Trophoblast cell (in vitro differentiated cells and primary cell): ENCODE results near the gene BOD1L1.

ENCODE experiments used
- DNase-seq, 2 donors: peaks; one replicate each; pipeline ENCODE4 v3.0.0-alpha.2; 2016
- H2AFZ ChIP-seq: 2 replicates; pipeline ENCODE4 v1.6.1; 2013; ENCODE audit warnings: low read length, moderate library complexity, mild to moderate bottlenecking; ENCODE audit not compliant: insufficient read depth, poor library complexity
- H2AK5ac ChIP-seq: 2 replicates; pipeline ENCODE4 v1.6.1; 2013; ENCODE audit warnings: mild to moderate bottlenecking, low read length
- H2BK120ac ChIP-seq: 2 replicates; pipeline ENCODE4 v1.6.1; 2013; ENCODE audit warnings: low read length, mild to moderate bottlenecking, moderate library complexity; ENCODE audit not compliant: insufficient read depth, poor library complexity
- H2BK12ac ChIP-seq: 2 replicates; pipeline ENCODE4 v1.6.1; 2013; ENCODE audit warnings: mild to moderate bottlenecking, low read length, moderate library complexity
- H2BK5ac ChIP-seq: 2 replicates; pipeline ENCODE4 v1.6.1; 2013; ENCODE audit warnings: low read length, low read depth, moderate library complexity, mild to moderate bottlenecking; ENCODE audit not compliant: poor library complexity
- H3K14ac ChIP-seq: 2 replicates; pipeline ENCODE4 v1.6.1; 2013; ENCODE audit warnings: mild to moderate bottlenecking, low read length
- H3K18ac ChIP-seq: 2 replicates; pipeline ENCODE4 v1.6.1; 2013; ENCODE audit warnings: mild to moderate bottlenecking, low read length
- H3K23ac ChIP-seq: 2 replicates; pipeline ENCODE4 v1.6.1; 2013; ENCODE audit warnings: low read length
- H3K27ac ChIP-seq: 2 replicates; pipeline ENCODE4 v1.5.1; 2013; ENCODE audit warnings: low read depth, mild to moderate bottlenecking, inconsistent platforms, low read length, moderate library complexity
- H3K27me3 ChIP-seq: 2 replicates; pipeline ENCODE4 v1.6.1; 2013; ENCODE audit warnings: inconsistent platforms, mild to moderate bottlenecking, low read length, moderate library complexity; ENCODE audit not compliant: insufficient read depth
- H3K36me3 ChIP-seq, 2 experiments: 1 replicate in 1 of 2; 2 replicates in 1 of 2; pipeline ENCODE4 v1.6.1; 2013; ENCODE audit warnings: low read length in 2 of 2, mild to moderate bottlenecking in 2 of 2, moderate library complexity in 1 of 2; ENCODE audit not compliant: insufficient read depth in 2 of 2, control insufficient read depth in 1 of 2
- H3K4ac ChIP-seq: 2 replicates; pipeline ENCODE4 v1.6.1; 2013; ENCODE audit warnings: low read depth, mild to moderate bottlenecking, low read length, moderate library complexity
- H3K4me1 ChIP-seq, 2 experiments: 1 replicate in 1 of 2; 2 replicates in 1 of 2; pipeline ENCODE4 v1.6.1; 2013; ENCODE audit warnings: low read length in 2 of 2, mild to moderate bottlenecking in 2 of 2, moderate library complexity in 1 of 2; ENCODE audit not compliant: insufficient read depth in 2 of 2, control insufficient read depth in 1 of 2
- H3K4me2 ChIP-seq: 2 replicates; pipeline ENCODE4 v1.6.1; 2013; ENCODE audit warnings: inconsistent platforms, mild to moderate bottlenecking, low read length, moderate library complexity
- H3K4me3 ChIP-seq: 2 replicates; pipeline ENCODE4 v1.5.1; 2013; ENCODE audit warnings: mild to moderate bottlenecking, low read depth, low read length, inconsistent platforms
- H3K79me1 ChIP-seq: one replicate; pipeline ENCODE4 v1.6.1; 2013; ENCODE audit warnings: low read length
- H3K79me2 ChIP-seq: 2 replicates; pipeline ENCODE4 v1.6.1; 2013; ENCODE audit warnings: low read length, mild to moderate bottlenecking; ENCODE audit not compliant: control insufficient read depth, insufficient read depth, poor library complexity
- H3K9ac ChIP-seq: 2 replicates; pipeline ENCODE4 v1.6.1; 2013; ENCODE audit warnings: mild to moderate bottlenecking, low read length
- H3K9me3 ChIP-seq: 2 replicates; pipeline ENCODE4 v1.6.1; 2013; ENCODE audit warnings: low read depth, mild to moderate bottlenecking, control low read depth, inconsistent platforms, low read length; ENCODE audit not compliant: insufficient read depth
- H4K12ac ChIP-seq: 2 replicates; pipeline ENCODE4 v1.6.1; 2013; ENCODE audit warnings: low read depth, mild to moderate bottlenecking, low read length, moderate library complexity
- H4K8ac ChIP-seq: 2 replicates; pipeline ENCODE4 v1.6.1; 2013; ENCODE audit warnings: low read depth, mild to moderate bottlenecking, low read length, moderate library complexity
- H4K91ac ChIP-seq: one replicate; pipeline ENCODE4 v1.6.1; 2013; ENCODE audit warnings: low read depth, mild to moderate bottlenecking, low read length, moderate library complexity
- WGBS: extraction: QIAGEN DNeasy Blood & Tissue Kit; methylation state at CpG from one replicate; pipeline ENCODE4 v1.1.7; 2013; ENCODE audit warnings: missing lambda C conversion rate; ENCODE audit not compliant: insufficient read length, insufficient coverage; ENCODE audit errors: extremely low coverage; 5-methylcytosine and 5-hydroxymethylcytosine counted together

BOD1L1 gene

GRCh38 chr4:13530823-13531624 is 96.5 kb downstream of the BOD1L1 start:
- H3K23ac ChIP-seq, result no peak overlapping the region

GRCh38 chr4:13529128-13529919 is 98.2 kb downstream of the BOD1L1 start:
- Histone ChIP-seq H3K27ac (no peak overlapping the region), H3K79me2 (no peaks in the 10 kb centered on the region), H3K14ac (no peak overlapping the region), H3K4me1 (no peaks in the 10 kb centered on the region), H4K8ac (no peak overlapping the region), H2AK5ac (no peak overlapping the region), H3K9me3 (peaks cover 14% of the 10 kb centered on the region), H3K79me1 (no peaks in the 10 kb centered on the region), H2BK5ac (no peak overlapping the region), H3K27me3 (peaks cover 90% of the 10 kb centered on the region), H3K9ac (no peak overlapping the region), H3K4me3 (no peak overlapping the region), H3K36me3 (no peaks in the 10 kb centered on the region), H3K4me2 (no peak overlapping the region), H4K12ac (no peak overlapping the region), H3K4ac (no peak overlapping the region), H4K91ac (no peak overlapping the region), H2AFZ (no peak overlapping the region), H2BK12ac (no peak overlapping the region), H3K23ac (no peak overlapping the region), H3K18ac (no peak overlapping the region), H2BK120ac (no peak overlapping the region)
- no peak for DNase-seq
- WGBS, result no CpG with 5 or more reads among the region's 37 CpGs

More at GRCh38 chr4:13530823-13531624, 96.5 kb downstream of the BOD1L1 start:
- Histone ChIP-seq H3K4me1 (no peaks in the 10 kb centered on the region), H3K79me1 (no peaks in the 10 kb centered on the region), H3K27me3 (peaks cover 90% of the 10 kb centered on the region), H3K4ac (no peak overlapping the region), H3K4me2 (no peak overlapping the region), H4K12ac (no peak overlapping the region), H3K14ac (no peak overlapping the region), H2AFZ (no peak overlapping the region), H3K4me3 (no peak overlapping the region), H4K91ac (no peak overlapping the region), H3K79me2 (no peaks in the 10 kb centered on the region), H3K27ac (no peak overlapping the region), H2BK12ac (no peak overlapping the region), H3K18ac (no peak overlapping the region), H4K8ac (no peak overlapping the region), H2AK5ac (no peak overlapping the region), H2BK120ac (no peak overlapping the region), H2BK5ac (no peak overlapping the region), H3K9me3 (peaks cover 7% of the 10 kb centered on the region), H3K9ac (no peak overlapping the region), H3K36me3 (no peaks in the 10 kb centered on the region)
- no CpG with 5 or more reads among the region's 35 CpGs for WGBS
- no peak for DNase-seq

GRCh38 chr4:13528821-13529127 is 98.8 kb downstream of the BOD1L1 start:
- Histone ChIP-seq H3K79me2 (no peaks in the 10 kb centered on the region), H2BK5ac (no peak overlapping the region), H4K12ac (no peak overlapping the region)

GRCh38 chr4:13527981-13528820 is 99.3 kb downstream of the BOD1L1 start:
- H3K14ac ChIP-seq, result no peak overlapping the region
- peaks cover 21% of the 10 kb centered on the region for H3K9me3 ChIP-seq
- no peak overlapping the region for H2AFZ ChIP-seq
- H3K4ac ChIP-seq, result no peak overlapping the region
- peaks cover 91% of the 10 kb centered on the region for H3K27me3 ChIP-seq
- H2BK5ac ChIP-seq, result no peak overlapping the region
- no CpG with 5 or more reads among the region's 35 CpGs for WGBS
- H3K4me2 ChIP-seq, result no peak overlapping the region
- H3K36me3 ChIP-seq, result peaks cover 0 to 3% of the 10 kb centered on the region in 2 experiments
- H3K18ac ChIP-seq, result no peak overlapping the region
- H2BK120ac ChIP-seq, result no peak overlapping the region
- no peak for DNase-seq
- no peaks in the 10 kb centered on the region for H3K79me1 ChIP-seq
- no peak overlapping the region for H3K9ac ChIP-seq
- no peak overlapping the region for H2BK12ac ChIP-seq
- no peak overlapping the region for H3K4me3 ChIP-seq
- H3K4me1 ChIP-seq, result no peaks in the 10 kb centered on the region
- H3K27ac ChIP-seq, result no peak overlapping the region
- no peak overlapping the region for H2AK5ac ChIP-seq
- no peak overlapping the region for H3K23ac ChIP-seq
- H3K79me2 ChIP-seq, result no peaks in the 10 kb centered on the region
- H4K8ac ChIP-seq, result no peak overlapping the region
- no peak overlapping the region for H4K12ac ChIP-seq
- no peak overlapping the region for H4K91ac ChIP-seq

More at GRCh38 chr4:13528821-13529127, 98.8 kb downstream of the BOD1L1 start:
- Histone ChIP-seq H3K27ac (no peak overlapping the region), H4K91ac (no peak overlapping the region), H3K4me2 (no peak overlapping the region), H2AK5ac (no peak overlapping the region), H3K9ac (no peak overlapping the region), H3K23ac (no peak overlapping the region), H3K79me1 (no peaks in the 10 kb centered on the region), H3K9me3 (peaks cover 19% of the 10 kb centered on the region), H2BK12ac (no peak overlapping the region), H3K4me3 (no peak overlapping the region), H2AFZ (no peak overlapping the region), H3K4me1 (no peaks in the 10 kb centered on the region), H3K14ac (no peak overlapping the region), H2BK120ac (no peak overlapping the region), H3K36me3 (peaks cover 0 to 3% of the 10 kb centered on the region in 2 experiments), H3K18ac (no peak overlapping the region), H3K4ac (no peak overlapping the region), H3K27me3 (peaks cover 90% of the 10 kb centered on the region), H4K8ac (no peak overlapping the region)
- WGBS, result no CpG with 5 or more reads among the region's 5 CpGs
- no peak for DNase-seq
